Effector CD8-positive, alpha-beta T cell (primary cell): ENCODE results near the gene NR6A1.

ENCODE experiments used
- DNase-seq: peaks from one replicate; lab custom pipeline; 2025; lab: John Stamatoyannopoulos, UW

Gene NR6A1

DNA sequence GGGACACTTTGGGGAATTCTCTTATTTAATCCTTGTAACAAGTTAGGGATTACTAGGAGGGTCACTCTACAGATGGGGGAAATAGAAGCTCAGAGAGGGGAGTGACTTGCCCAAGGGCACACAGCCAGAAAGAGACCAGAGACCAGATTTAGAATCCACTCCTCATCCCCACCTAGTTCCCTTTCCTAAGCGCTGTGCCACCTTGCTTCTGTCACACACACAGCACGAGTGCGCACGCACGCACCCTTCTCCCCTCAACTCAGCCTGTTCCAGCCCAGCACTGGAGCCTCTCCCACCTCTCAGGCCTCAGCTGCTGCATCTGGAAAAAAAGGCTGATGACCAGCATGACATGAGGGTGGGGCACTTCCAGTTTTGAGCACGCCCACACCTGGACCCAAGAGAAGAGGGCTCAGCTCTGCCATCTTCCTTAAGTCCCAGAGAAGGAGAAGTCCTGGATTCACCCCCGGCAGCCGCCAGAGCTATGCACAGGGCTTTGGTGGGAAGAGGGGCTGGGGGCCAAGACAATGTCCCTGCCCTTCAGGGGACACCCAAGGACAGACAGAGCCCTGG is 282.4 kb downstream of the NR6A1 start:
- DNase-seq: no peak

DNA sequence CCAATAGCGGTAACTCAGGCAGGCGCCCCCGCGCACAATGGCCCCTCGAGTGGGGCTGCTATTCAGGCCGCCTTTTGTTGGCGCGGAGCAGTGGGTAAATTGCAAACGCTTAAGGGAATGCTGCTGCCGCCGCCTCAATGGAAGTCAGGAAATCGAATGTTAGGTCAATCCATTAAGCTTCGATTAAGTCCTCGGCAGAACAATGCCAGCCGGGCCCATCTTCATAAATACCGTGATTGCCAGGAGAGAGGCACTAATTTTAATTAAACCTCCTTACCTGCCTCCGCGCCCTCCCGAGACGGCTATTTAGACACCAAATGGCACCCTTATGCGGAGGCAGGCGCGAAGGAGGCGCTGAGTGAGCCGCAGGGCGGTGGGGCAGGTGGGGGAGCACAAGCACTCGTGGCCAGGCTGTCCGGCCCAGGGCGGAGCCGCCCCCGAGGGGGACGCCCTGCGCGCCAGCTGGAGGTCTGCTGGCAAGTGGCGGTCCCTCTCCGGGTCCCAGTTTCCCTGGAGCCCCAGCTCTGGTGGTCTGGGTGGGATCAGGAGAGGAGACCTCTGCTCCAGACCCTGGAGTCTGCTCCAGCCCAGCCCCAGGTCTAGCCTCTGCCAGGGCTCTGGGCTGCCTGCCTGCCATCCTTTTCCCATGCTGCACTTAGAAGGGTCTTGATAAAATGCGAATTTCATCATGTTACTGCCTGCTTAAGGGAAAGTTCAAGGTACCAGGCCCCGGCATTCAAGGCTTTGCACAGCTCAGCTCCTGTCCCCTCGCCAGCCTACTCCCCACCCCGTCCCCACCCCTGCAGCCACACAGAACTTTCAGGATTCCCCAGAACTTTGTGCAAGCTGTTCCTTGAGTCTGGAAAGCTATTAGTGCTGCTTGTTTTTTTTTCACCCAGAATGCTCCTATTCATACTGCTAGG is 283.6 kb downstream of the NR6A1 start:
- no peak for DNase-seq

DNA sequence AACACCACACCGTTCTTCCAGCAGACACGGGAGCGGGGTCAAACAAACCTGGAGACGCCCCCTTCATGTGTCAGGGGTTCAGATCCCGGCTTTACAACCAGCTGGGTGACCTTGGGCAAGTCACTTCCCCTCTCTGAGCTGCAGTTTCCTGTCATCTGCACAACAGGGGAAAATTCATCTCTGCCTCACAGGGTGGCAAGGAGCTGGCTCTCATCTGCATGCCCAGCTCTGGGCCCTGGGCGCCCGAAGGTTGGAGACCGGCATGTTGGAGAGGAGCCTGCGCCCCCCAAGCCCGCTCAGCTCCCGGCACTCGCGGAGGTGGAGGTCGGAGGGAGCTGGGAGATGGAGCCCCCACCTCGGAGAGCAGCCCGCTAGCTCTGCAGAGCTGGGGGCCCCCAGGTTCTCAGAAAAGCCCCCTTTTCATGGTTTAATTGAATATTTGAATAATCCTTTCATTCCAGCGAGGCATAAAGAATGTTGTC is 284.3 kb downstream of the NR6A1 start:
- no peak for DNase-seq

DNA sequence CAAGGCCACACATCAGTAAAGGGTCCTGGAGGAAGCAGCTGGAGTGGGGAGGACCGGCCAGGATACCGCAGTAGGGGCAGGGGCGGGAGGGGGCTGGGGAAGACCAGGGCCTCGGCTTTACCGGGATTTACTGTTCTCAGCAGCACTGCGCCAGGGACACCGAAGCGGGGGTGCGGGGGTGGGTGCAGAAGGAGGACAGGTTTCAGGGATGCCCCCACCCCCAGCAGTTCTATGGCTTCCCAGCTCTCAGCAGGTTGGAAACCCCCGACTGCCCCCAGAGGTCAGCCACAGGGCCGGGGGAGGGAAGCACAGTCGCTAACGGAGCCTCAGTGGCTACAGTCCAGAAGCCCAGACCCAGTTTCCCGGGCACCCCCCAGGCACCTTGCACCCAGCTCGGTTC is 285.2 kb downstream of the NR6A1 start:
- DNase-seq: no peak

DNA sequence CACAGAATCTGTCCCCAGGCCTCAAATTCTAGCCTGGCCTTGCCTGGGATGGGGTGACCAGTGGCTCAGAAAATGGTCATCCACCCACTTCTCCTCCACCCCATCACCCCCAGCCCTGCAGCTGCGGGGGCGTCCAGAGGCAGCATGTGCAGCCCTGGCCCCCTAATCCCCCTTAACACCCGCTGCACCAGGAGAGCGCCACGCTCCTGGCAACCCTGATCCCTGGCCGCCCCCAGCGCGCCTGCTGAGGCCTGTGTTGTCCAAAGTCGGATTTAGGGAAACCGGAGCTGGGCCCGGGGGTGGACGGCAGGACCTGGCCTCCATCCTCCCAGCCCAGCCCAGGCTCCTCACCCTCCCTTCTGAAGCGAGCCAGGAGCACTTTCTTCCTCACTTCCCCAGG is 285.9 kb downstream of the NR6A1 start:
- no peak for DNase-seq

DNA sequence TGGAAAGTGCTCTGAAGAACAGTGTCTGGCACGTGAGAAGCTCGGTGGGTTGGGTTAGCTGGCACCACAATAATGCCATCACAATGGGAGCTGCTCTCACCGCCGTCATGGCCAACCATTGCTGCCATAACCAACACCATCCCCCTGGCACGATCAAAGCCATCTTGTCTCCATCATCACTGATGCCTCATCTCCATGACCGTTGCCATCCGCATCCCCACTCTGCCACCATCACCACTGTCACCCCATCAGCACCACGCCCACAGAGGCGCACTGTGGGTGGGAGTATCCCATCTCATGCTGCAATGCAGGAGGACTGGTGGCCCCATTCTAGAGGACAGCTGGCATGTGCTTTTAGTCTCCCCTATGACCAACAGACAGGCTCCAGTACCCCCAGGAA is 287.6 kb downstream of the NR6A1 start:
- no peak for DNase-seq

DNA sequence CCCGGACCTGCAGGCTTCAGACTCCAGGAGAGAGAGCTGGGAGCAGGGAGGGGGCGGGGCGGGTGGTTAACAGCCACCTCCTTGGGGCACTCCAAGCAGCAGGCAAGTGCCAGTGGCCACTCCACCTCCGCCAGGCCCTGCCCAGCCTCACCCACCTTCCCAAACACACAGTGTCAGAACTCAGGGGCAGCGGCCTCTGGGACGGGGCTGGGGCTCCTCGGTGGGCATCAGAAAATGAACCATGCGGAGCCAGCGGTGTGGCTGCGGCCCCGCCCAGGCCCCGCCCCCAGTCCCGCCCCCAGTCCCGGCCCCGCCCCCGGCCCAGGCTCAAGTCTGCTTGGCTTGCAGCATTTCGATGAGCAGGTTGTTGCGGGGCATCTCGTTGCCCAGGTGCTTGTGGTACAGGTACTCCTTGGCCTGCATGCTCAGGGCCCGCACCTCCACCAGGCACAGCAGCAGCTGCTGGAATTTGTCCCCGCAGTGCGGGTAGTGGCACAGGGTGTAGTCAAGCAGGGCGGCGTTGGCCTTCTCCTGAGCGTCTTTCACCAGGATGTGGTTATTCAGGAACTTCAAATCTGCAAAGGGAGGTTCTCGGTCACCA is 288.6 kb downstream of the NR6A1 start:
- DNase-seq: no peak

DNA sequence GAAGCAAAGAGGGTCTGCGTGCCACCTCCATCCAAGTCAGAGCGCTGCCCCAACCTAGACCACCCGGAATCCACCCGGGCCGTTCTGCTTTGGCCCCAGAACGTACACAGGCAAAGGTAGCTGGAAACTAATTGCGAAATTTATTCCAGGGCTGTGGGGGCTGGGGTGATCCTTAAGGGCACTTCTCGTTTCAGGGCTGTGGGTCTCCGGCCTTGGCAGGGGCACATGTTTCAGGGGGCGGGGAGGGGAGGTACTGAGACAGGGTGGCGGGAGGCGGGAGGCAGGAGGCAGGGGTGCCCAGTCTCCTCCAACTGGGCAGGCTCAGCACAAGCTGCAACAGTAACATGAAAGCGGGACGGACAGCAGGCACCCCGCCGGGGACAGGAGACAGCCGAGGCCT is 290.0 kb downstream of the NR6A1 start:
- no peak for DNase-seq

DNA sequence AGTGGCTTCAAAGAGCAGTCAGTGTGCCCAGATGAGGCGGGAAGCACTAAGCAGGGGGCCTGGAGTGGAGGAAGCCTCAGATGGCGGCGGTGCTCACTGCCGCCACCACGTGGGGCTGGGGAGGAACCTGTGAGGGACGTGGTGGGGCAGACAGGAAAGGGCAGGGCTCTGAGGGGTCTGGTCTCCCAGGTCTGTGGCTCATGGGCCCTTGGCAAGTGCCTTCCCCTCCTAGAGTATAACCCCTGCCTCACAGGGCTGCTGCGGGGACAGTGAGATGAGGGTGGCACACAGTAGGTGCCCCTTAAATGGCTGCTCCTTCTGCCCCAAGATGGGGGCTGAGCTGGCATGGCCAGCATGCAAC is 290.5 kb downstream of the NR6A1 start:
- no peak for DNase-seq

DNA sequence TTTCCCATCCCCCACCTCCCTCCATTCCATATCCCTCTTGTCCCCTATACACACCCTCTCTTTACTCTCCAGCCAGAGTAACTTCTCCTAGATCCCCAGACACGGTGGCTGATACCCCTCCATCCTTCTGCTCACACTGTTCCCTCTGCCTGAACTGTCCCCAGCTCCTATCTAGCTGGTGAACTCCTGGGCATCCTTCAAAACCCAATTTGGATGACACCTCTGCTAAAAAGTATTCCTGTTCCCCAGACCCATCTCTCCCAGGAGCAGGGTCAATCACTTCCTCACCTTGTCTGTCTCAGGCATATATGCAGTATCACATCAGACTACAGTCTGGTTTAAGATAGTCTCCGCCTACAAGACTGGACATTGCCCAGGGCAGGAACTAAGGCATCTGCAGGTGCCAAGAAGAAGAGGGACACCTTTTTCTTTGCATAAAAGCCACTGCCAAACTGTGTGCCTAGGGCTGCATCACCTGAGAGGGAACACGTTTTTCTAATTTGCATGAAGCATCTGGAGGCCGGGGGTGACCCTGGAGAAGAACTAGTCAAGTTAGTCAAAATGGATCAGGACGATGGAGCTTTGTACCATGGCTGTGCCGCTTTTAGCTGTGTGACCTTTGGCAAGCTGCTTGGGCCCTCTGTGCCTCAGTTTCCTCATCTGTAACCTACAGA is 291.0 kb downstream of the NR6A1 start:
- DNase-seq: no peak

DNA sequence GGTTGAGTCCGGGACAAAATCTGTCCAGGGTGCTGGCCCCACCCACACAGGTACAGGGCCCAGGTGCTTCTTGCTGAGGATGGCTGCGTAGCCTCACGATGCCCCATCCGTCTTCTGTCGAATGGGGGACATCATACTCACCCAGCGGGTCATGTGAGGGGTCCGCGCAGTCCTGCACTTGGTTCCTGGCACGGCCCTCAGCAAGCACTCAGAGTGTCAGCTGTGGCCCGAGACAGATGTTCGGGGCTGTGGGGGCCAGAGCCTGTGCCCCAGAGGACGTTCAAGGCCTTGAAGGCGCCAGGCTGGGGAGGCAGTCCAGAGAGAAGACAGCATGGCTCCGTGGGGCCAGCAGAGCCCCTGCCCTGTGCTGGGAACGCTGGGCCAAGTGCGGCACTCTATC is 291.7 kb downstream of the NR6A1 start:
- DNase-seq: no peak

DNA sequence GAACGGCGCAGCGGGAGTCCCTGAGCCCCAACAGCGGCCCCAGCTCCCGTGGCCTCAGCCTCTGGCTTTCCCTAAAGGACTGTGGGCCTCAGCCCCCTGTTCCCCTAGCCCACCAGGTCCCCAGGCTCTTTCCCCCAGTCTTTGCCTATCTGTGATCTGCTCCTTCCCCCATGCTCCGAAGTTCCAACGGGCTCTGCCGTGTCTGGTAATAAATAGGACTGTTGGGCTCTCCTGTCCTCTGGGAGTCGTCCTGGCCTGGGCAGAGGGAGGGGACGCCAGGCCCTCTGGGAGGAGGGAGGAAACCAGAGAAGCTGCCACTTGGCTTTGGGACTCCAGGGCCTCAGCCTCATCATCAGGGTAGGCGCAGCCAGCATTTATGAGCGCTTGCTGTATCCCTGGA is 292.8 kb downstream of the NR6A1 start:
- no peak for DNase-seq

DNA sequence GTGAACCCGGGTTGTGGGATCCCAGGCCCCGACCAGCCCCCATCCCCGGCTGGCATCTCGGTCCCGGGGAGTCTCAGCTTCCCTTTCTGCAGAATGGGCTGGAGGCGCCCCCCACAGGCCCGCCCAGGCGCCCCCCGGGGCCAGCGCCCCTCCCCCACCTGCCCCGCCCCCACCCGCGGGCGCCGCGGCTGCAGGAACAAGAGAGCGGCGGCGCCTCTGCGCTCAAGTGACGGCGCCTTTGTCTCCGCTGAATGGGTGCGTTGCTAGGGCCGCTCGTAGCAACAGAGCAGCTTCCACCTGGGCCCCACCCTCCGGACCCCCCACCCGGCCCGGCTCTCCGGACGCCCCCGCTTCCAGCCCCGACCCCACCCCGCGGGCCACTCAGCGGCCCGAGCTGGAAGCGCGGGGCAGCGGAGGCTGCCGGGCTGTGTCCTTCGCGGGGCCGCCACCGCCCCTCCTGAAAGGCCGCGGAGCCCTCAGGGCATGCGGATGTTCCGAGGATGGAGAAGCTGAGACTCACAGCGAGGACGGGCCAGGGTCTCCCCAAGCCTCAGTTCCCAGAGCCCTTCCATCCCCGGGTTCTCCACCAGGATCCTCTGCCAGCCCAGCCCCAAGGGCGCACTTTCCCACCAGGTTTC is 293.3 kb downstream of the NR6A1 start:
- no peak for DNase-seq

DNA sequence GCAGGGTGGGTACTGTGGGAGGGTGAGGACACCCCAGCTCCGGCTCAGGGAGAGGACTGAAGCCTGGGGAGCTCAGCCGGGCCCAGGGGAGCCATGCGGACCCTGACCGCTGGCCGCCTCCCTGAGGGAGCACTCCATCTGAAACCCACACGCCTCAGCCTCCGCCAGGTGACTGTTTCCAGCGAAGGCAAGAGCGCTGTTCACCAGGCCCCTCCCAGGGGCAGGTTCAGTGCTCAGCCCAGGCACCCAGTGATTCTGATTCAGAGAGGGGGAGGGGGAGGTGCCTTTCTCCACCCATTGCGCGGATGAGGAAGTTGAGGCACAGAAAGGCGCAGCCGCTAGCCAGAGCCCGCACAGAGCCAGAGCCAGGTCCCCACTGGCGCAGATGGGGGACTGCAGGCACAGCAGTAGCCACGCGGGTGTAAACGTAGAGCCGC is 293.9 kb downstream of the NR6A1 start:
- no peak for DNase-seq

DNA sequence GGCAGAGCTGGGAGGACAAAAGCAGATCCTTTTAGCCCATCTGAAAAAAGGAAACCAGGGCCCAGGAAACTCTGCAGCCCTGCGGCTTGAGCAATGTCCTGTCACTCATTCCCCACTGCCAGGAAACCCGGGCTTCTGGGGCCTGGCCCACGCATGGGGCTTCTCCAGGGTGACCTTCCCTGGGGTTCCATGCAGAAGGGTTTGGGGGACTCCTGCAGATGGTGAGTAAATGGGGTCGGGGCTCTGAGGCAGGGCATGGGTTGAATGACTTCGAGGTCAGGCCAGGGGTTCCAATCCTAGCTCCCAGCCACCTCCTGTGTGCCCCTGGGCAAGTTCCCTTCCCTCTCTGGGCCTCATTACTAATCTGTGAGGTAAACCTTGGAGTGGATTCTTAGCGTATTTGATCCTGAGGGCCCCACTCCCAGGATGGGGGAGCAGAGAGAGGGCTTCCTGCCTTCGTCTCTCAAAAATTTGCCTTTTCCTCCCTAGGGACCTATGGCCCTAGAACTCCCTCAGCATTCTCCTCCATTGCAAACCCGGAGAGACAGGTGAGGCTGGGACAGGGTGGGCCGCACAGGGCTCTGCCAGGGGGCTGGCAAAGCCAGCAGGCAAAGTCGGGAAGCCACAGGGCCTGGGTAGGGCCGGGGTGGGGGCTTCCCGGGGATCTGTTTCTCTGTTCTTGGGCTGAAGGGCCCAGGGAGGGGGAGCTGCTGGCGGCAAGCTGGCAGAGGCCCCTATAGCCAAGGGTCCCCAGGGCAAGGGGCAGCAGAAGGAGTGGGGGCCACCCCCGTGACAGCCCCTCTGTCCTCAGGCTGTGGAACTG is 295.0 kb downstream of the NR6A1 start:
- DNase-seq: no peak

DNA sequence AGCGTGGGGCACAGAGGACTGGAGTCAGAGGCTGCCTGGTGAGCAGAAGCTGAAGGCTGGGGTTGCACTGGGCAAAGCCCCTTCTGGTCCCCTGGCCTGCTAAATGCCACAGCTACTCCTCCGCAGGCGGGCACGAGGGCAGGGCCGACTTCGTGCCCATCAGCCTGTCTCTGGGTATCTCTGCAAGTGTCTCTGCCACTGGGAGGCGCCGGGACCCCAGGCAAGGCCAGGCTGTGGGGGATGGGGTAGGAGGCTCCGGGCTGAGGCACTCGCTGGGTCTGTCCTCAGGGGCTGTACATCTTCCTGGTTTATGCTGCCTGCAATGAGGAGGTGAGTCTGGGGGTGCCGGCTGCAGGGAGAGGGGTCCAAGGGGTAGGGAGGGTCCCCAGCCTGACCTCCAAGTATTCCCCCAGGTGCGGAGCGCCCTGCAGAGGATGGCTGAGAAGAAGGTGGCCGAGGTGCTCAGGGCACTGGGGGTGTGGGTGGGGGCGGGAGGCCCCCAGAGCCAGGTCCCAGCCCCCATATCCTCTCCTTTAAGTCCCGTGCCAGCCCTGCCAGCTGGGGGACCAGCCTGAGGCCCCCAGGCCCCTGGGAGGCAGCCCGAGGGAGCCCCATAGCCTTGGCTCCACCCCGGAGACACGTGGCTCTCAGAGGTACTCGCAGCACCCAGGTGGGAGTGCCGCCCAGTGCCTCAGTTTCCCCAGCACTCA is 295.8 kb downstream of the NR6A1 start:
- DNase-seq: no peak

DNA sequence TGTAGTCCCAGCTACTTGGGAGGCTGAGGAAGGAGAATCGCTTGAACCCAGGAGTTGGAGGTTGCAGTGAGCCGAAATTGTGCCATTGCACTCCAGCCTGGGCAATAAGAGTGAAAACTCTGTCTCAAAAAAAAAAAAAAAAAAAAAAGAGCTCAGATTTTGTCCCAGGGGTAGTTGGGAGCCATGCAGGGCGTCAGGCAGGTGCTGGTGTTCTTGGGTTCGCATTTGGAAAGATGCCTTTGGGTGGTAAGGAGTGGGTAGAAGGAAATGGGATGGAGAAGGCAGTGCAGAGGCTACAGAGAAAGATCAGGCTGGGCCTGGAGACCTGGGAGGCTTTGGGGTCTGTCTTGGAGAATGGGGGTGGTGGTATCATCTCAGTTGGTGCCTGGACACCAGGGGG is 297.0 kb downstream of the NR6A1 start:
- no peak for DNase-seq

DNA sequence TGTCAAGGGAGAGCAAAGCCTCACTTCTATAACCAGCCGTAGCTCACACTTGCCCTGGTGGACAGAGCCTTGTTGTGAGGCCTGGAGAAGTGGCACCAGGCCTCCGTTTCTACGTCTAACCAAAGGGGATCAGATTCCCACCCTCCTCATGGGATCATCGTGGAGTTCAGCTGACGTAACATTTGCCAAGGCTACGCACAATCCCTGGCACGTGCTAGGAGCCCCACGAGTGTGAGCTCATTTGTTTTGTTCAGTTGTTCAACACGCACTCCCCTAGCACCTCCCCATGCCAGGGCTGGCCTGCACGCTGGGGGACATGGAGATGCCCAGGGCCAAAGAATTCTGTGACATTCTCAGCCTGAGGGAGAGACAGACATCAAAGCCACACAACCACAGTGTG is 297.8 kb downstream of the NR6A1 start:
- DNase-seq: no peak

DNA sequence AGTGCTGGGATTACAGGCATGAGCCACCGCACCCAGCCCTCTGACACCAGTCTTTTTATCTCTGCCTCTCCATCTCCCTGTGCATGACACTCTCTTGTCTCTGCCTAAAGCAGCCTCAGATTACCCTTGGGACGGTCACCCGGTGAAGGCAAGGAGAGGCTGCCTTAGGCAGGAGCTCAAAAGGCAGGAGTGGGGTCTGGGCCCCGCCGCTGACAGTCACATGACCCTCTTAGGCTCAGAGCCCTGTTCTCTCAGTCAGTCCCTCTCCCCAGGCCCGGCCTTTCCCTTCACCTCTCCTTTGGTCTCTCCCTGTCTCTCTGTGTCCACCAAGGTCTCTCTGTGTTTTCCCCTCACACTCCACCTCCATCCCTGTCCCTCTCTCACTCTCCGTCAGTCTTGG is 298.3 kb downstream of the NR6A1 start:
- DNase-seq: no peak

DNA sequence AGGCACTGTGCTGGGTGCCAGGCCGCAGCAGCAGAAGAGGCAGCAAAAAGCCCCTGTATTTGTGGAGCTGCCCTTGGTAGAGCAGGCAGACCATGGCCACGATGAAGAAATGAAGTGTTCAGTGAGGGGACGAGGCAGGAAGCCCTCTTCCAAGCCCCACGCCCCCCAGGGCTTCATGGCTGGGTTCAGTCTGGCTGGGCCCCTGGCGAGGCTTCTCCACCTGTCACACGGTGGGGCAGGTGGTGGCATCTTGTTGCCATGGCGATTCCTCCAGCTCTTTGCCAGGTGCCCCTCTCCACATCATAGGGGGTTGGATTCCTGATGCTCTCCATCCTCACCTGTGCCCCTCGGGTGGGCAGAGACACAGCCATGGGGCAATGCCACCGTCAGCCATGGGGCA is 299.4 kb downstream of the NR6A1 start:
- no peak for DNase-seq

DNA sequence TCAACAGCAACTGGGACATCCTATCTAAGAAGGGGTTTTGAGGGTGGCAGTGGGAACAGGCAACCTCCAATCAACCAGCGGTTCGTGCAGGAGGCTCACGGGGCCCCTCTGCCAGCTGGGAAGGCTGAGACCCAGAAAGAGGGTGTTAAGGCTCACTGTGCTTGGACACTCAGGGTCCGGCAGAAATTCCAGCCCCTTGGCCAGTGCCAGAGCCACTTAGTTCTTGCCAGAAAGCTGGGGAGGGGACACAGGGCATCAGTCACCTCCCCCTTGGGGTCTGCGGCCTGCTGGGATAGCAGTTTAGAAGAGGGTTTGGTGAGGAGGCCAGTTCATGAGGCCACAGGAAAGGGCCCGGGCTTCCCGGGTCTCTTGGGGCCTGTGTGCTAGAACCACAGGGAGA is 300.4 kb downstream of the NR6A1 start:
- DNase-seq: no peak
